ENCODE data around the gene SPC24. TPM values are rescaled to one million over a fixed set of nuclear protein-coding genes. Genes with fewer than 3 reads are reported as not detected.

The SPC24 gene
- polyA plus RNA-seq, 1 of the 3 experiments (the other 2 are of a cell fraction) = 18.9 TPM

DNA sequence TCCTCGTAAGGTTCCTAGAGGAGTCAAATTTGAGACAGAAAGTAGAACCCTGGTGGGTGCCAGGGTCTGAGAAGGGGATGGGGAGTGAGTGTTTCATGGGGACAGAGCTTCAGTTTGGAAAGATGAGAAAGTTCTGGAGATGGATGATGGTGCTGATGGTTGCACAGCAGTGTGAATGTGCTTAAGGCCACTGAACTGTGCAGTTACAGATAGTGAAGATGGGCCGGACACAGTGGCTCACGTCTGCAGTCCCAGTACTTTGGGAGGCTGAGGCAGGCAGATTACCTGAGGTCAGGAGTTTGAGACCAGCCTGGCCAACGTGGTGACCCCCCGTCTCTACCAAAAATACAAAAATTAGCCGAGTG lies 917 bp downstream of the SPC24 start:
- Histone ChIP-seq H3K4me2 (peak overlapping the region; percentile 91), H3K27me3 (ENCODE audit: insufficient read depth) (no peaks in the 10 kb centered on the region), H3K4me3 (ENCODE audit: low read depth in 2 of 2, low read length in 1 of 2) (peak overlapping the region; percentile 70 to 75), H3F3A (replicated peaks; ENCODE audit: insufficient read depth) (peaks cover 9% of the 10 kb centered on the region), H3K9me3 (no peaks in the 10 kb centered on the region), H3K9me2 (no peaks in the 10 kb centered on the region), H3K4me1 (ENCODE audit: control insufficient read depth in 1 of 2, insufficient read depth in 2 of 2, low read depth in 1 of 2, low read length in 1 of 2) (peaks cover 2 to 6% of the 10 kb centered on the region in 2 experiments; a peak in 1 of 4 replicates), H3K9ac (peak overlapping the region; percentile 81), H2AFZ (ENCODE audit: low read depth) (peak overlapping the region; percentile 62), H4K20me1 (ENCODE audit: insufficient read depth) (no peaks in the 10 kb centered on the region), H3K27ac (ENCODE audit: low read depth in 2 of 2, low read length in 1 of 2) (no peak overlapping the region), H3K79me2 (ENCODE audit: insufficient read depth) (peaks cover 59% of the 10 kb centered on the region), H3K36me3 (replicated peaks in 1 of 2; ENCODE audit: control insufficient read depth in 1 of 2, insufficient read depth in 2 of 2, low read length in 1 of 2) (no peaks in the 10 kb centered on the region)
- ChIA-PET POLR2A (no interaction called here), CTCF (interaction anchor here (0.8 to 2.1 kb wide), 5 partner anchors 11 to 28 kb away, joined by 3 to 9 read pairs (median 6); no protein-coding TSS in a partner anchor)
- WGBS (ENCODE audit: low lambda C conversion rate) = 26% methylated on average over 6 of the region's 6 CpGs
- no peak for TF ChIP-seq GATA2 (CRISPR knock-in tag; IDR thresholded peaks at IDR 0.05)
- TF ChIP-seq, protein P1, sequence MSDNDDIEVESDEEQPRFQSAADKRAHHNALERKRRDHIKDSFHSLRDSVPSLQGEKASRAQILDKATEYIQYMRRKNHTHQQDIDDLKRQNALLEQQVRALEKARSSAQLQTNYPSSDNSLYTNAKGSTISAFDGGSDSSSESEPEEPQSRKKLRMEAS (IDR thresholded peaks at IDR 0.05; ENCODE audit: low read depth) = no peak
- TF ChIP-seq GABPA (IDR thresholded peaks at IDR 0.05; ENCODE audit: low read depth) = no peak
- no peak for DNase-seq

DNA sequence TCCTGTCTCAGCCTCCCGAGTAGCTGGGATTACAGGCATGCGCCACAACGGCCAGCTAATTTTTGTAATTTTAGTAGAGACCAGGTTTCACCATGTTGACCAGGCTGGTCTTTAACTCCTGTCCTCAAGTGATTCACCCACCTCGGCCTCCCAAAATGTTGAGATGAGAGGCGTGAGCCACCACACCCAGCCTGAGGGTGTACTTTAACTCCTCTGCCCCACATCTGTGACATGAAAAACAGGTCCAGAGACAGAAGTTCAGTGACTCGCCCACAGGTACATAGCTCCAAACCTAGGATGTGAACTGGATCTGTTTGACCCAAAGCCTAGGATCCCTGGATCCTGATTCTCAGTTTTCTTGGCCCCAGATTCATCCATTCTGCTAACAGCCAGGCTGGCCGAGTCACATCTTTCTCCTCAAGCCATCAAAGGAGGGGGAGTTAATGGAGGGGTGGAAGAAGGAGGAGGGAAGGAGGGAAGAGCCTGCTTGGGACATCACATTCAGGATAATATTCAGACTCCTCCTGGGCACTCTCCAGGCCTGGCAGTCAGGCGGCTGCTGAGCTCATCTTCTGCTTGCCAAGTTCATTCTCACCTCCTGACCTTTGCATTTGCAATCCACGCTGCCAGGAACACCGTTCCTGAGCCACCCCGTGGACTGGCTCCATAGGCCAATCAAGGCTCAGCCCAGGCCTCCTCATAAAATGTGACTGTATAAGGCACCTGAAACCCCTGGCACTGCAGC lies 3.1 kb downstream of the SPC24 start:
- TF ChIP-seq ELF1 (IDR thresholded peaks at IDR 0.05) (no peak), YY1 (IDR thresholded peaks at IDR 0.05; ENCODE audit: low read depth) (0 out of 2 replicates have a peak, but pooled peaks have one; percentile 10), TEAD4 (IDR thresholded peaks at IDR 0.05; ENCODE audit: borderline replicate concordance, insufficient read depth) (no peak), EZH2phosphoT487 (IDR thresholded peaks at IDR 0.05; ENCODE audit: borderline replicate concordance, low read depth) (no peak), RCOR1 (IDR thresholded peaks at IDR 0.05; ENCODE audit: low read length) (no peak), TAF1 (IDR thresholded peaks at IDR 0.05; ENCODE audit: borderline replicate concordance, low read depth, low read length) (no peak), FOSL2 (IDR thresholded peaks at IDR 0.05; ENCODE audit: borderline replicate concordance, low read depth) (no peak), NFIC (IDR thresholded peaks at IDR 0.05; ENCODE audit: borderline replicate concordance) (peak; percentile 61; the same call in 1 of the 2 replicates), POLR2AphosphoS5 (IDR thresholded peaks at IDR 0.05; ENCODE audit: low read depth, low read length) (no peak), FOXM1 (IDR thresholded peaks at IDR 0.05; ENCODE audit: low read depth) (no peak), GABPA (IDR thresholded peaks at IDR 0.05; ENCODE audit: low read depth) (no peak)
- TF ChIP-seq, protein P2, sequence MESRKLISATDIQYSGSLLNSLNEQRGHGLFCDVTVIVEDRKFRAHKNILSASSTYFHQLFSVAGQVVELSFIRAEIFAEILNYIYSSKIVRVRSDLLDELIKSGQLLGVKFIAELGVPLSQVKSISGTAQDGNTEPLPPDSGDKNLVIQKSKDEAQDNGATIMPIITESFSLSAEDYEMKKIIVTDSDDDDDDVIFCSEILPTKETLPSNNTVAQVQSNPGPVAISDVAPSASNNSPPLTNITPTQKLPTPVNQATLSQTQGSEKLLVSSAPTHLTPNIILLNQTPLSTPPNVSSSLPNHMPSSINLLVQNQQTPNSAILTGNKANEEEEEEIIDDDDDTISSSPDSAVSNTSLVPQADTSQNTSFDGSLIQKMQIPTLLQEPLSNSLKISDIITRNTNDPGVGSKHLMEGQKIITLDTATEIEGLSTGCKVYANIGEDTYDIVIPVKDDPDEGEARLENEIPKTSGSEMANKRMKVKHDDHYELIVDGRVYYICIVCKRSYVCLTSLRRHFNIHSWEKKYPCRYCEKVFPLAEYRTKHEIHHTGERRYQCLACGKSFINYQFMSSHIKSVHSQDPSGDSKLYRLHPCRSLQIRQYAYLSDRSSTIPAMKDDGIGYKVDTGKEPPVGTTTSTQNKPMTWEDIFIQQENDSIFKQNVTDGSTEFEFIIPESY (IDR thresholded peaks at IDR 0.05; ENCODE audit: borderline replicate concordance, low read depth) = no peak
- TF ChIP-seq, protein P3, sequence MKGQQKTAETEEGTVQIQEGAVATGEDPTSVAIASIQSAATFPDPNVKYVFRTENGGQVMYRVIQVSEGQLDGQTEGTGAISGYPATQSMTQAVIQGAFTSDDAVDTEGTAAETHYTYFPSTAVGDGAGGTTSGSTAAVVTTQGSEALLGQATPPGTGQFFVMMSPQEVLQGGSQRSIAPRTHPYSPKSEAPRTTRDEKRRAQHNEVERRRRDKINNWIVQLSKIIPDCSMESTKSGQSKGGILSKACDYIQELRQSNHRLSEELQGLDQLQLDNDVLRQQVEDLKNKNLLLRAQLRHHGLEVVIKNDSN (IDR thresholded peaks at IDR 0.05; ENCODE audit: borderline replicate concordance, low read depth) = no peak
- TF ChIP-seq, protein P1 (IDR thresholded peaks at IDR 0.05; ENCODE audit: low read depth) = peak; percentile 64; the same call in 1 of the 2 replicates
- Histone ChIP-seq H3K9me3 (no peaks in the 10 kb centered on the region), H3F3A (replicated peaks; ENCODE audit: insufficient read depth) (peaks cover 9% of the 10 kb centered on the region), H3K4me1 (ENCODE audit: control insufficient read depth in 1 of 2, insufficient read depth in 2 of 2, low read depth in 1 of 2, low read length in 1 of 2) (peaks cover 2 to 6% of the 10 kb centered on the region in 2 experiments; a peak in 1 of 4 replicates), H3K79me2 (ENCODE audit: insufficient read depth) (peaks cover 72% of the 10 kb centered on the region), H3K9ac (0 out of 2 replicates have a peak overlapping the region, but pooled peaks have one; percentile 19), H2AFZ (ENCODE audit: low read depth) (peak overlapping the region; percentile 20), H3K4me3 (ENCODE audit: low read depth in 2 of 2, low read length in 1 of 2) (no peak overlapping the region), H3K27ac (ENCODE audit: low read depth in 2 of 2, low read length in 1 of 2) (peak overlapping the region; percentile 1 to 68), H3K36me3 (replicated peaks in 1 of 2; ENCODE audit: control insufficient read depth in 1 of 2, insufficient read depth in 2 of 2, low read length in 1 of 2) (no peaks in the 10 kb centered on the region), H3K9me2 (no peaks in the 10 kb centered on the region), H4K20me1 (ENCODE audit: insufficient read depth) (no peaks in the 10 kb centered on the region), H3K4me2 (peak overlapping the region; percentile 61), H3K27me3 (ENCODE audit: insufficient read depth) (no peaks in the 10 kb centered on the region)
- WGBS (ENCODE audit: low lambda C conversion rate) = 50% methylated on average over 10 of the region's 11 CpGs
- POLR2A ChIA-PET = interaction anchor here (1.3 kb wide), 1 partner anchor 9 kb away, joined by 3 read pairs; no protein-coding TSS in a partner anchor
- CTCF ChIA-PET = interaction anchor here (0.9 to 2.3 kb wide), 4 partner anchors 22 to 48 kb away, joined by 3 to 7 read pairs (median 4); no protein-coding TSS in a partner anchor
- DNase-seq = no peak
